ENCODE results near the gene TUBGCP3. TPM values are rescaled to one million over a fixed set of nuclear protein-coding genes. Genes with fewer than 3 reads are reported as not detected.

The TUBGCP3 gene
- total RNA-seq, 3 donors from 2014 or later (not counting 1 experiment from before 2014, with no cell fraction given) = 43.0 to 57.9 (median 53.6) TPM

DNA sequence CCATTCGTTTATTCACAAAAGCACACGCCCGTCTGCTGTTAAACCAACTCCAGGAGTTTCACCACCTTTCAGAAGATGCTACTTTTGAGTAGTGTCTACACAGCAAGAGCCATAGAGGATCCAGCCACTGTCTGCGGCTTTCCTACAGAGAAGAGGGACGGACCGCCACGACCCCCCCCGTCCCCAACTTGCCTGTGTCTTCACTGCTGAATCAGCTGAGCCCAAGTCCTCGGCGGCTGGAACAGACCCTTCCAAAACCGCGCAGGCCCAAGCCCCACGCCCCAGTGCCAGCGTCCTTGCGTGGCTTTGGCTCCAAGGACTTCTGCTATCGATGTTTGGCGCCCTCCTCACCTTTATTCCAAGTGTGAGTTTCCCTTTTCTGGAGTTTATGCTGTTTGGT is 146.7 kb downstream of the TUBGCP3 start:
- intact Hi-C loops (cut with micrococcal nuclease) = loop anchor here (10.0 kb wide), 1 partner anchor 966 kb away; no protein-coding TSS in a partner anchor
- Mint-ChIP-seq H3K36me3 (no peaks in the 10 kb centered on the region), H3K27me3 (ENCODE audit: low read depth in 2 of 2) (peaks cover 20 to 22% of the 10 kb centered on the region in 2 donors), H3K9me3 (peaks cover 2 to 5% of the 10 kb centered on the region in 2 donors), H3K4me1 (no peaks in the 10 kb centered on the region), H3K27ac (no peak overlapping the region), H3K4me3 (no peak overlapping the region)
- ATAC-seq = no peak
- DNase-seq = no peak
- H3K36me3 ChIP-seq (ENCODE audit: control insufficient read depth, insufficient read depth, low read length) = no peaks in the 10 kb centered on the region
- H3K27ac ChIP-seq (ENCODE audit: low read length) = no peak overlapping the region
- no peak overlapping the region for H3K4me3 ChIP-seq (ENCODE audit: low read length)
- no peak for TF ChIP-seq CTCF (IDR thresholded peaks at IDR 0.05)
- H3K4me1 ChIP-seq (ENCODE audit: control insufficient read depth, insufficient read depth, low read length) = no peaks in the 10 kb centered on the region
- no peaks in the 10 kb centered on the region for H3K9me3 ChIP-seq (ENCODE audit: control insufficient read depth, insufficient read depth, low read length)
- WGBS (ENCODE audit: insufficient coverage) = 89% methylated on average over 17 of the region's 17 CpGs
- H3K27me3 ChIP-seq (ENCODE audit: control insufficient read depth, insufficient read depth, low read length) = no peaks in the 10 kb centered on the region

- H3K9me3 Mint-ChIP-seq = peaks cover 2 to 5% of the 10 kb centered on the region in 2 donors
- ATAC-seq (no peak), DNase-seq (no peak)
- H3K4me3 Mint-ChIP-seq = no peak overlapping the region
- Histone ChIP-seq H3K27ac (ENCODE audit: low read length) (no peak overlapping the region), H3K36me3 (ENCODE audit: control insufficient read depth, insufficient read depth, low read length) (no peaks in the 10 kb centered on the region), H3K4me3 (ENCODE audit: low read length) (no peak overlapping the region), H3K4me1 (ENCODE audit: control insufficient read depth, insufficient read depth, low read length) (no peaks in the 10 kb centered on the region), H3K9me3 (ENCODE audit: control insufficient read depth, insufficient read depth, low read length) (no peaks in the 10 kb centered on the region), H3K27me3 (ENCODE audit: control insufficient read depth, insufficient read depth, low read length) (no peaks in the 10 kb centered on the region)
- TF ChIP-seq CTCF (IDR thresholded peaks at IDR 0.05) = no peak
- no peaks in the 10 kb centered on the region for H3K36me3 Mint-ChIP-seq
- peaks cover 16 to 20% of the 10 kb centered on the region in 2 donors for H3K27me3 Mint-ChIP-seq (ENCODE audit: low read depth in 2 of 2)
- WGBS (ENCODE audit: insufficient coverage) = 92% methylated on average over 1 of the region's 2 CpGs
- no peaks in the 10 kb centered on the region for H3K4me1 Mint-ChIP-seq
- H3K27ac Mint-ChIP-seq = no peak overlapping the region
- intact Hi-C loops (cut with micrococcal nuclease) = no loop called here
Measured at GRCh38 chr13:112438515-112438914, 149.4 kb downstream of the TUBGCP3 start.

DNA sequence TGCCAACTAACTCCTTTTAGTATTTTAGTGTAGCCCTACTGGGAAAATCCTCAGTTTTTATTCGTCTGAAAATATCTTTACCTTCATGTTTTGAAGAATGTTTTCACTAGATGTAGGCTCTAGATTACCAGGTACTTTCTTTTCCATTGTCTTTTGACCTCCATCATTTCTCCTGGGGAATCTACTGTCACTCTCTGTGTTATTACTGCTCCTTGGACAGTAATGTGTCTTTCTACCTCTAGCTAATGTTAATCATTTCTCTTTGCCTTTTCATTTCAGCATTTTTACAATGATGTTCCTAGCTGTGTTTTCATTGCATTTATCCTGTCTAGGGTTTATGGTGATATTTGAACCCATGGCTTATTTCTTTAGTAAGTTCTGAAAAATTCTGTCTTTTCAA is 149.9 kb downstream of the TUBGCP3 start:
- H3K4me1 Mint-ChIP-seq = no peaks in the 10 kb centered on the region
- no peak for TF ChIP-seq CTCF (IDR thresholded peaks at IDR 0.05)
- 100% methylated on average over 1 of the region's 1 CpG for WGBS (ENCODE audit: insufficient coverage)

GRCh38 chr13:112435973-112436372 is 152.0 kb downstream of the TUBGCP3 start:
- Mint-ChIP-seq H3K36me3 (no peaks in the 10 kb centered on the region), H3K27me3 (ENCODE audit: low read depth in 2 of 2) (peaks cover 14% of the 10 kb centered on the region in 2 donors), H3K9me3 (peaks cover 2 to 5% of the 10 kb centered on the region in 2 donors), H3K4me3 (no peak overlapping the region), H3K27ac (no peak overlapping the region), H3K4me1 (no peaks in the 10 kb centered on the region)
- intact Hi-C loops (cut with micrococcal nuclease) = no loop called here
- ATAC-seq (no peak), DNase-seq (no peak)
- Histone ChIP-seq H3K9me3 (ENCODE audit: control insufficient read depth, insufficient read depth, low read length) (no peaks in the 10 kb centered on the region), H3K27ac (ENCODE audit: low read length) (no peak overlapping the region), H3K27me3 (ENCODE audit: control insufficient read depth, insufficient read depth, low read length) (no peaks in the 10 kb centered on the region), H3K4me3 (ENCODE audit: low read length) (no peak overlapping the region), H3K4me1 (ENCODE audit: control insufficient read depth, insufficient read depth, low read length) (no peaks in the 10 kb centered on the region), H3K36me3 (ENCODE audit: control insufficient read depth, insufficient read depth, low read length) (no peaks in the 10 kb centered on the region)
- TF ChIP-seq CTCF (IDR thresholded peaks at IDR 0.05) = no peak
- 86% methylated on average over 9 of the region's 9 CpGs for WGBS (ENCODE audit: insufficient coverage)

More for the DNA sequence above, 149.9 kb downstream of the TUBGCP3 start:
- Histone ChIP-seq H3K36me3 (ENCODE audit: control insufficient read depth, insufficient read depth, low read length) (no peaks in the 10 kb centered on the region), H3K9me3 (ENCODE audit: control insufficient read depth, insufficient read depth, low read length) (no peaks in the 10 kb centered on the region), H3K27me3 (ENCODE audit: control insufficient read depth, insufficient read depth, low read length) (no peaks in the 10 kb centered on the region), H3K4me3 (ENCODE audit: low read length) (no peak overlapping the region), H3K4me1 (ENCODE audit: control insufficient read depth, insufficient read depth, low read length) (no peaks in the 10 kb centered on the region), H3K27ac (ENCODE audit: low read length) (no peak overlapping the region)
- Mint-ChIP-seq H3K36me3 (no peaks in the 10 kb centered on the region), H3K4me3 (no peak overlapping the region), H3K27ac (no peak overlapping the region), H3K9me3 (peaks cover 2 to 5% of the 10 kb centered on the region in 2 donors), H3K27me3 (ENCODE audit: low read depth in 2 of 2) (peaks cover 12 to 16% of the 10 kb centered on the region in 2 donors)
- no peak for ATAC-seq
- intact Hi-C loops (cut with micrococcal nuclease) = no loop called here
- DNase-seq = no peak
